H1 (cell line): ENCODE measurements around the gene CHMP4B. TPM values are rescaled to one million over a fixed set of nuclear protein-coding genes. Genes with fewer than 3 reads are reported as not detected.
A peak's percentile ranks its signal among the peaks of the same experiment; 100 is the strongest.

Experiments
- CREB1 ChIP-seq: IDR thresholded peaks from 2 replicates; pipeline ENCODE4 v1.6.1; 2012; ENCODE audit warnings: inconsistent platforms
- MAX ChIP-seq: IDR thresholded peaks from 2 replicates; pipeline ENCODE4 v1.6.1; 2012; ENCODE audit warnings: inconsistent platforms
- PHF8 ChIP-seq: fragments of 200-600 bp; sonication (generic); conservative IDR thresholded peaks from 2 replicates; pipeline ENCODE4 v1.7.1; 2012; ENCODE audit warnings: low read depth, mild to moderate bottlenecking, inconsistent platforms, low read length, moderate library complexity
- SAP30 ChIP-seq: fragments of 300-600 bp; sonication (generic); IDR thresholded peaks from 2 replicates; pipeline ENCODE4 v1.7.1; 2012; ENCODE audit warnings: low read length, moderate library complexity, mild to moderate bottlenecking, inconsistent platforms; ENCODE audit not compliant: insufficient read depth, insufficient replicate concordance
- SIX5 ChIP-seq: IDR thresholded peaks from 2 replicates; pipeline ENCODE4 v1.6.1; 2011; ENCODE audit warnings: mild to moderate bottlenecking, low read depth, low read length
- polyA plus RNA-seq, 7 experiments: library from polyadenylated mRNA; depleted of rRNA in 3 of 7; stranded (reverse) in 5 of 7; unstranded in 2 of 7; fragments of >200 nt in 5 of 7; fragments of 200-250 nt in 2 of 7; gene quantifications; 1 replicate in 5 of 7; 2 replicates in 1 of 7; 4 replicates in 1 of 7; pipeline versions ENCODE4 v1.2.1 to v1.2.3, GENCODE V29; 2011 to 2013; ENCODE audit warnings: missing spikeins in 2 of 7, mixed read lengths in 2 of 7
- total RNA-seq: library from RNA; stranded (reverse); fragmentation: NEBNext Ultra II Directional; extraction: Animal tissue kit (Norgen Biotek cat#: 25700); gene quantifications from 2 replicates; pipeline ENCODE4 v1.2.1, GENCODE V29; 2021
- TF ChIP-seq, protein P1 (sequence below): fragments of 300-600 bp; sonication (generic); IDR thresholded peaks from 2 replicates; pipeline ENCODE4 v1.7.1; 2012; ENCODE audit warnings: low read length, moderate library complexity, mild to moderate bottlenecking, inconsistent platforms; ENCODE audit not compliant: insufficient replicate concordance
- TF ChIP-seq, protein P2 (sequence below): IDR thresholded peaks from 2 replicates; pipeline ENCODE4 v1.6.1; 2011; ENCODE audit warnings: low read length, improper control_type of control experiment

Gene CHMP4B
- total and polyA plus RNA-seq, 2 of the 8 experiments (the other 6 are each of a cell fraction or from before 2014, with no cell fraction given) = 38.6 to 66.3 TPM

DNA sequence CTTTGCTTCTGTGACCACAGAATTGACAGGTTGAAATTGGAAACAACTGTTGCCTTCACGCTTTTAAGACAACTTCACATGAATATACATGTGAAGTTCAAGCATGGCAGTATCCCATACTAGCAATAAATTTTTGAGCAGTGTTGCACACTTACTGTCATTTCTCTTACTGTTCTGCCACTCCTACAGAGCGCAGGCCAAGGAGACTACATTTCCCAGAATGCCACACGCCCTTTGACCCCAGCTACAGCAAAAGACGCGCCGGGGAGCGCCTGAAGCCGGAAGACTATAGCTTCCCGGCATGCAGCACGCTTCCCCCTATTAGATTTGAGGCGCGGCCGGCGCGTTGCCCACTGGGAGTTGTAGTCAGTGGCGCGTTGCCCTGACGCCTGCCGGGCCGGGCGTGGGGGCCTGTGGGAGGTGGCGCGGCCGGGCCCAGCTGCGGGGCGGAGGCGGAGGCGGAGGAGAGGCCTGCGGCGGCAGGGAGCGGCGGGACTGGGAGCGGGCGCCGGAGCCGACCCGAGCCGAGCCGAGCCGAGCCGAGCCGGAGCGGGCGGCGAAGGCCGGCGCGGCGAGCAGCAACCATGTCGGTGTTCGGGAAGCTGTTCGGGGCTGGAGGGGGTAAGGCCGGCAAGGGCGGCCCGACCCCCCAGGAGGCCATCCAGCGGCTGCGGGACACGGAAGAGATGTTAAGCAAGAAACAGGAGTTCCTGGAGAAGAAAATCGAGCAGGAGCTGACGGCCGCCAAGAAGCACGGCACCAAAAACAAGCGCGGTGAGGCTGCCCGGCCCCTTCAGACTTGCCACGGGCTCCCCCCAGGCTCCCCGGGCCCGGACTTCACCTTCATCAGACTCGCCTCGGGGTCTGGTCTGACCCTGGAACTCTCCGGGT lies at the start of gene CHMP4B (continued):
- TF ChIP-seq, protein P1, sequence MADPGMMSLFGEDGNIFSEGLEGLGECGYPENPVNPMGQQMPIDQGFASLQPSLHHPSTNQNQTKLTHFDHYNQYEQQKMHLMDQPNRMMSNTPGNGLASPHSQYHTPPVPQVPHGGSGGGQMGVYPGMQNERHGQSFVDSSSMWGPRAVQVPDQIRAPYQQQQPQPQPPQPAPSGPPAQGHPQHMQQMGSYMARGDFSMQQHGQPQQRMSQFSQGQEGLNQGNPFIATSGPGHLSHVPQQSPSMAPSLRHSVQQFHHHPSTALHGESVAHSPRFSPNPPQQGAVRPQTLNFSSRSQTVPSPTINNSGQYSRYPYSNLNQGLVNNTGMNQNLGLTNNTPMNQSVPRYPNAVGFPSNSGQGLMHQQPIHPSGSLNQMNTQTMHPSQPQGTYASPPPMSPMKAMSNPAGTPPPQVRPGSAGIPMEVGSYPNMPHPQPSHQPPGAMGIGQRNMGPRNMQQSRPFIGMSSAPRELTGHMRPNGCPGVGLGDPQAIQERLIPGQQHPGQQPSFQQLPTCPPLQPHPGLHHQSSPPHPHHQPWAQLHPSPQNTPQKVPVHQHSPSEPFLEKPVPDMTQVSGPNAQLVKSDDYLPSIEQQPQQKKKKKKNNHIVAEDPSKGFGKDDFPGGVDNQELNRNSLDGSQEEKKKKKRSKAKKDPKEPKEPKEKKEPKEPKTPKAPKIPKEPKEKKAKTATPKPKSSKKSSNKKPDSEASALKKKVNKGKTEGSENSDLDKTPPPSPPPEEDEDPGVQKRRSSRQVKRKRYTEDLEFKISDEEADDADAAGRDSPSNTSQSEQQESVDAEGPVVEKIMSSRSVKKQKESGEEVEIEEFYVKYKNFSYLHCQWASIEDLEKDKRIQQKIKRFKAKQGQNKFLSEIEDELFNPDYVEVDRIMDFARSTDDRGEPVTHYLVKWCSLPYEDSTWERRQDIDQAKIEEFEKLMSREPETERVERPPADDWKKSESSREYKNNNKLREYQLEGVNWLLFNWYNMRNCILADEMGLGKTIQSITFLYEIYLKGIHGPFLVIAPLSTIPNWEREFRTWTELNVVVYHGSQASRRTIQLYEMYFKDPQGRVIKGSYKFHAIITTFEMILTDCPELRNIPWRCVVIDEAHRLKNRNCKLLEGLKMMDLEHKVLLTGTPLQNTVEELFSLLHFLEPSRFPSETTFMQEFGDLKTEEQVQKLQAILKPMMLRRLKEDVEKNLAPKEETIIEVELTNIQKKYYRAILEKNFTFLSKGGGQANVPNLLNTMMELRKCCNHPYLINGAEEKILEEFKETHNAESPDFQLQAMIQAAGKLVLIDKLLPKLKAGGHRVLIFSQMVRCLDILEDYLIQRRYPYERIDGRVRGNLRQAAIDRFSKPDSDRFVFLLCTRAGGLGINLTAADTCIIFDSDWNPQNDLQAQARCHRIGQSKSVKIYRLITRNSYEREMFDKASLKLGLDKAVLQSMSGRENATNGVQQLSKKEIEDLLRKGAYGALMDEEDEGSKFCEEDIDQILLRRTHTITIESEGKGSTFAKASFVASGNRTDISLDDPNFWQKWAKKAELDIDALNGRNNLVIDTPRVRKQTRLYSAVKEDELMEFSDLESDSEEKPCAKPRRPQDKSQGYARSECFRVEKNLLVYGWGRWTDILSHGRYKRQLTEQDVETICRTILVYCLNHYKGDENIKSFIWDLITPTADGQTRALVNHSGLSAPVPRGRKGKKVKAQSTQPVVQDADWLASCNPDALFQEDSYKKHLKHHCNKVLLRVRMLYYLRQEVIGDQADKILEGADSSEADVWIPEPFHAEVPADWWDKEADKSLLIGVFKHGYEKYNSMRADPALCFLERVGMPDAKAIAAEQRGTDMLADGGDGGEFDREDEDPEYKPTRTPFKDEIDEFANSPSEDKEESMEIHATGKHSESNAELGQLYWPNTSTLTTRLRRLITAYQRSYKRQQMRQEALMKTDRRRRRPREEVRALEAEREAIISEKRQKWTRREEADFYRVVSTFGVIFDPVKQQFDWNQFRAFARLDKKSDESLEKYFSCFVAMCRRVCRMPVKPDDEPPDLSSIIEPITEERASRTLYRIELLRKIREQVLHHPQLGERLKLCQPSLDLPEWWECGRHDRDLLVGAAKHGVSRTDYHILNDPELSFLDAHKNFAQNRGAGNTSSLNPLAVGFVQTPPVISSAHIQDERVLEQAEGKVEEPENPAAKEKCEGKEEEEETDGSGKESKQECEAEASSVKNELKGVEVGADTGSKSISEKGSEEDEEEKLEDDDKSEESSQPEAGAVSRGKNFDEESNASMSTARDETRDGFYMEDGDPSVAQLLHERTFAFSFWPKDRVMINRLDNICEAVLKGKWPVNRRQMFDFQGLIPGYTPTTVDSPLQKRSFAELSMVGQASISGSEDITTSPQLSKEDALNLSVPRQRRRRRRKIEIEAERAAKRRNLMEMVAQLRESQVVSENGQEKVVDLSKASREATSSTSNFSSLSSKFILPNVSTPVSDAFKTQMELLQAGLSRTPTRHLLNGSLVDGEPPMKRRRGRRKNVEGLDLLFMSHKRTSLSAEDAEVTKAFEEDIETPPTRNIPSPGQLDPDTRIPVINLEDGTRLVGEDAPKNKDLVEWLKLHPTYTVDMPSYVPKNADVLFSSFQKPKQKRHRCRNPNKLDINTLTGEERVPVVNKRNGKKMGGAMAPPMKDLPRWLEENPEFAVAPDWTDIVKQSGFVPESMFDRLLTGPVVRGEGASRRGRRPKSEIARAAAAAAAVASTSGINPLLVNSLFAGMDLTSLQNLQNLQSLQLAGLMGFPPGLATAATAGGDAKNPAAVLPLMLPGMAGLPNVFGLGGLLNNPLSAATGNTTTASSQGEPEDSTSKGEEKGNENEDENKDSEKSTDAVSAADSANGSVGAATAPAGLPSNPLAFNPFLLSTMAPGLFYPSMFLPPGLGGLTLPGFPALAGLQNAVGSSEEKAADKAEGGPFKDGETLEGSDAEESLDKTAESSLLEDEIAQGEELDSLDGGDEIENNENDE = no peak
- TF ChIP-seq SIX5 = peak; percentile 99
- peak; percentile 98 for TF ChIP-seq CREB1
- TF ChIP-seq MAX = peak; percentile 48; the same call in 1 of the 2 replicates
- peak; percentile 69 for TF ChIP-seq PHF8
- no peak for TF ChIP-seq SAP30
- TF ChIP-seq, protein P2, sequence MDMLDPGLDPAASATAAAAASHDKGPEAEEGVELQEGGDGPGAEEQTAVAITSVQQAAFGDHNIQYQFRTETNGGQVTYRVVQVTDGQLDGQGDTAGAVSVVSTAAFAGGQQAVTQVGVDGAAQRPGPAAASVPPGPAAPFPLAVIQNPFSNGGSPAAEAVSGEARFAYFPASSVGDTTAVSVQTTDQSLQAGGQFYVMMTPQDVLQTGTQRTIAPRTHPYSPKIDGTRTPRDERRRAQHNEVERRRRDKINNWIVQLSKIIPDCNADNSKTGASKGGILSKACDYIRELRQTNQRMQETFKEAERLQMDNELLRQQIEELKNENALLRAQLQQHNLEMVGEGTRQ = 0 out of 2 replicates have a peak, but pooled peaks have one; percentile 5
